GM21737 (cell line): ENCODE data around the gene ATF7IP2.

Experiments used
- ATAC-seq: cut with Tn5 transposase; IDR thresholded peaks from one replicate; pipeline ENCODE4 v1.9.1; 2021; ENCODE audit warnings: mild to moderate bottlenecking, moderate library complexity; ENCODE audit not compliant: unreplicated experiment

The ATF7IP2 gene

GRCh38 chr16:10509534-10510025, 123.7 kb downstream of the ATF7IP2 start:
- peak; percentile 85 for ATAC-seq

GRCh38 chr16:10510279-10510678, 124.4 kb downstream of the ATF7IP2 start:
- no peak for ATAC-seq

- ATAC-seq = no peak
Measured at GRCh38 chr16:10511829-10512228, 126.0 kb downstream of the ATF7IP2 start.

GRCh38 chr16:10514369-10515055, 128.7 kb downstream of the ATF7IP2 start:
- ATAC-seq = no peak

GRCh38 chr16:10517868-10518267, 132.0 kb downstream of the ATF7IP2 start:
- ATAC-seq = no peak

GRCh38 chr16:10518479-10519041, 132.7 kb downstream of the ATF7IP2 start:
- no peak for ATAC-seq

- ATAC-seq = no peak
Measured at GRCh38 chr16:10519297-10519696, 133.4 kb downstream of the ATF7IP2 start.

- no peak for ATAC-seq
Measured at GRCh38 chr16:10519929-10520868, 134.3 kb downstream of the ATF7IP2 start.

- ATAC-seq = no peak
Measured at GRCh38 chr16:10520869-10521578, 135.2 kb downstream of the ATF7IP2 start.

GRCh38 chr16:10521681-10522274, 135.9 kb downstream of the ATF7IP2 start:
- no peak for ATAC-seq

- no peak for ATAC-seq
Measured at GRCh38 chr16:10522966-10523365, 137.1 kb downstream of the ATF7IP2 start.

- ATAC-seq = no peak
Measured at GRCh38 chr16:10525214-10525825, 139.5 kb downstream of the ATF7IP2 start.

- no peak for ATAC-seq
Measured at GRCh38 chr16:10526962-10527361, 141.1 kb downstream of the ATF7IP2 start.

- ATAC-seq = no peak
Measured at GRCh38 chr16:10528635-10529034, 142.8 kb downstream of the ATF7IP2 start.

- no peak for ATAC-seq
Measured at GRCh38 chr16:10529895-10530669, 144.2 kb downstream of the ATF7IP2 start.

- ATAC-seq = no peak
Measured at GRCh38 chr16:10530685-10531084, 144.8 kb downstream of the ATF7IP2 start.

- ATAC-seq = no peak
Measured at GRCh38 chr16:10531582-10531981, 145.7 kb downstream of the ATF7IP2 start.
